ENCODE measurements around the gene FAM50A. TPM values are rescaled to one million over a fixed set of nuclear protein-coding genes. Genes with fewer than 3 reads are reported as not detected.
A peak's percentile ranks its signal among the peaks of the same experiment; 100 is the strongest.
"Not testable (repeated sequence)": the region's sequence is repeated elsewhere in the genome, so short reads cannot be mapped to it uniquely, and the experiment has no call there.

The FAM50A gene
- total RNA-seq, 4 donors from 2014 or later: 39.9 to 76.3 (median 47.4) TPM

DNA sequence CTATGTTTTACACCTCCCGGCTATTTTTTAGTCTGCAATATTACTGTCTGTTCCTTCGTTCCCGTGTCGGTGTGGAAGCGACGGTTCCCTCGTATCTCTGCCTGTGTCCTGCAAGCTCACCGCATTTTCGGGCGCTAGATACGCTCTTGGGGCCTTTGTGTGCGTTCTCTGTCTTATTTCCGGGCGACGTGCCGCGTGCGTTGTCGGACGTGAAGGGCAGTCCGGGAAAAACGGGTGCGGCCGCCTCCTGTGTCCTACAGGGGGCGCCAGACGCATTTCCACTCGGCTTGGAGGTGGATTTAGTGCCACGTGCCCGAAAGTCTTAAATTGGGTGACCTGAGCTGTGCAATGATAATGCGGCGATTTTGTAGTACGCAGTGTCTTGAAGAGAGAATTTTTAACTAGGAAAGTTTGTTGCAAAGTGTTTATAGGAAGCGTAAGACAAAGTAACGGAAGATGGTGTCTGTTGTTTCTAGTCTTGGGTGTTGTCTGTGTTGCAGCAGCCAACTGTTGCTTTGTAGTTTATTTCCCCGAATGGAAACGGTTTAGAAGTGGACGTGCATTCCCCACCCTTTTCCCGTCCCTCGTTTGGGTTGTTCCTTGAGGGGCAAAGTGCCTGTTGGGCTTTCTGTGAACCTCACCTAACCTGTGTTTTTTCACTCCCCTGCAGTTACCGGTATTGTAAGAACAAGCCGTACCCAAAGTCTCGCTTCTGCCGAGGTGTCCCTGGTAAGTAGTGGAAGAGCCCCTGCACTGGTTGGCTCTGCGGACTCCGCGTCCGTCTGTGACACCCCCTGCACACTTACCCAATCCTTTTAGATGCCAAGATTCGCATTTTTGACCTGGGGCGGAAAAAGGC, 45.0 kb upstream of the FAM50A start:
- TF ChIP-seq POLR2A (IDR thresholded peaks at IDR 0.05): no peak
- TF ChIP-seq, protein P1, sequence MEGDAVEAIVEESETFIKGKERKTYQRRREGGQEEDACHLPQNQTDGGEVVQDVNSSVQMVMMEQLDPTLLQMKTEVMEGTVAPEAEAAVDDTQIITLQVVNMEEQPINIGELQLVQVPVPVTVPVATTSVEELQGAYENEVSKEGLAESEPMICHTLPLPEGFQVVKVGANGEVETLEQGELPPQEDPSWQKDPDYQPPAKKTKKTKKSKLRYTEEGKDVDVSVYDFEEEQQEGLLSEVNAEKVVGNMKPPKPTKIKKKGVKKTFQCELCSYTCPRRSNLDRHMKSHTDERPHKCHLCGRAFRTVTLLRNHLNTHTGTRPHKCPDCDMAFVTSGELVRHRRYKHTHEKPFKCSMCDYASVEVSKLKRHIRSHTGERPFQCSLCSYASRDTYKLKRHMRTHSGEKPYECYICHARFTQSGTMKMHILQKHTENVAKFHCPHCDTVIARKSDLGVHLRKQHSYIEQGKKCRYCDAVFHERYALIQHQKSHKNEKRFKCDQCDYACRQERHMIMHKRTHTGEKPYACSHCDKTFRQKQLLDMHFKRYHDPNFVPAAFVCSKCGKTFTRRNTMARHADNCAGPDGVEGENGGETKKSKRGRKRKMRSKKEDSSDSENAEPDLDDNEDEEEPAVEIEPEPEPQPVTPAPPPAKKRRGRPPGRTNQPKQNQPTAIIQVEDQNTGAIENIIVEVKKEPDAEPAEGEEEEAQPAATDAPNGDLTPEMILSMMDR (IDR thresholded peaks at IDR 0.05): peak; percentile 65 to 82 (median 70)
- H3K27ac ChIP-seq: peak overlapping the region; percentile 94 to 100 (median 97)
- peak; percentile 86 to 91 for DNase-seq
- 2 to 3% methylated on average over 17 to 41 of the region's 49 CpGs for WGBS, 2 donors
- H3K27me3 ChIP-seq: no peaks in the 10 kb centered on the region
- intact Hi-C loops (cut with DNase I): no loop called here
- H3K9me3 ChIP-seq: no peaks in the 10 kb centered on the region
- H3K36me3 ChIP-seq: peaks cover 19 to 25% of the 10 kb centered on the region in 2 donors
- peaks cover 9% of the 10 kb centered on the region in 2 donors for H3K4me1 ChIP-seq
- H3K4me3 ChIP-seq (replicated peaks in 1 of 3): peak overlapping the region; percentile 47 to 58 (median 51)

DNA sequence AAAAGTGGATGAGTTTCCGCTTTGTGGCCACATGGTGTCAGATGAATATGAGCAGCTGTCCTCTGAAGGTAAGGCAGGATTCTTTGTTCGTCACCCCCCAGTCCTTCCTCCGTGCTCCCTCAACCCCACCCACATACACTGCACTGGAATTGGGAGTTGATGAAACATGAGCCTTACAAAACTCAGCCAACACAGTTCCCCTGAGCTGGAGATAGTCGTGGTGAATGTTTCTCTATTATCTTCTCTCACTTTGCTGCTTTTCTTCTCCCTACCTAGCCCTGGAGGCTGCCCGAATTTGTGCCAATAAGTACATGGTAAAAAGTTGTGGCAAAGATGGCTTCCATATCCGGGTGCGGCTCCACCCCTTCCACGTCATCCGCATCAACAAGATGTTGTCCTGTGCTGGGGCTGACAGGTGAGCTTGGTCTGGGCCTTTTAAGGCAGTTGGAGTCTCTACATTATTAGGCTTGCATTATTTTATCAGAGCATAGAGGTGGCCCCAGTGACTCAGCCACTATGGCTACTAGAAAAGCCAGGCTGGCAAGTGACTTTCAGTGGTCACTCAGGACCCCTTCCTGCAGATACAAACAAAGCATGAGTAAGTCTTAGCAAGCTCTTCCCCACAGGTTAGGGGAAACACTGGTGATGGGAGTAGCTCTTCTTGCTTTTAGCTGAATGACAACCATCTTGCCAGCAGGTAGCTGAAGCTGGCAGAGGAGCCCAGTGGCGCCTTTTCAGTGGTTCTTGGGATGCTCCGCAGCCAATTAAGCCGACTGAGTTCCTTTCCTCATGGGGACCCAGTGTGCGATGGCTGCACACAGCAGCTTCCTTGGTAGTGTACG, 44.2 kb upstream of the FAM50A start:
- Histone ChIP-seq H3K9me3 (no peaks in the 10 kb centered on the region), H3K4me1 (peaks cover 9% of the 10 kb centered on the region in 2 donors), H3K27me3 (no peaks in the 10 kb centered on the region), H3K4me3 (replicated peaks in 1 of 3) (peak overlapping the region in 1 of 3 donors; percentile 51), H3K36me3 (peaks cover 19 to 25% of the 10 kb centered on the region in 2 donors), H3K27ac (peak overlapping the region; percentile 32 to 97 (median 94))
- TF ChIP-seq, protein P1 (IDR thresholded peaks at IDR 0.05): no peak
- no peak for TF ChIP-seq POLR2A (IDR thresholded peaks at IDR 0.05)
- DNase-seq: no peak
- WGBS, 2 donors: 31 to 53% methylated on average over 9 to 12 of the region's 14 CpGs
- intact Hi-C loops (cut with DNase I): loop anchor here (5.0 kb wide), 1 partner anchor 133 kb away; no protein-coding TSS in a partner anchor

DNA sequence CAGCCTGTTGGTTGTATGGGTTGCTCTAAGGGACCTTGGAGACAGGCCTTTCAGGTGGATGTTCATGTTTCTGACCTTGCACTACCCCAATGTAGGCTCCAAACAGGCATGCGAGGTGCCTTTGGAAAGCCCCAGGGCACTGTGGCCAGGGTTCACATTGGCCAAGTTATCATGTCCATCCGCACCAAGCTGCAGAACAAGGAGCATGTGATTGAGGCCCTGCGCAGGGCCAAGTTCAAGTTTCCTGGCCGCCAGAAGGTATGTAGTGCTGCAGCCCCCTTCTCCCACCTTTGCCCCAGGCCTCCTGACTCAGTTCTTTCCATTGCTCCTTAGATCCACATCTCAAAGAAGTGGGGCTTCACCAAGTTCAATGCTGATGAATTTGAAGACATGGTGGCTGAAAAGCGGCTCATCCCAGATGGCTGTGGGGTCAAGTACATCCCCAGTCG, 43.5 kb upstream of the FAM50A start:
- intact Hi-C loops (cut with DNase I): loop anchor here (5.0 kb wide), 1 partner anchor 132 kb away; no protein-coding TSS in a partner anchor
- H3K4me1 ChIP-seq; H3K9me3 ChIP-seq; H3K27ac ChIP-seq; H3K27me3 ChIP-seq; DNase-seq; H3K4me3 ChIP-seq (replicated peaks in 1 of 3): not testable (repeated sequence)
- 64% methylated on average over 2 of the region's 6 CpGs; no CpG with 5 or more reads in 1 of the 2 donors for WGBS, 2 donors
- H3K36me3 ChIP-seq: peaks cover 19 to 25% of the 10 kb centered on the region in 2 donors

DNA sequence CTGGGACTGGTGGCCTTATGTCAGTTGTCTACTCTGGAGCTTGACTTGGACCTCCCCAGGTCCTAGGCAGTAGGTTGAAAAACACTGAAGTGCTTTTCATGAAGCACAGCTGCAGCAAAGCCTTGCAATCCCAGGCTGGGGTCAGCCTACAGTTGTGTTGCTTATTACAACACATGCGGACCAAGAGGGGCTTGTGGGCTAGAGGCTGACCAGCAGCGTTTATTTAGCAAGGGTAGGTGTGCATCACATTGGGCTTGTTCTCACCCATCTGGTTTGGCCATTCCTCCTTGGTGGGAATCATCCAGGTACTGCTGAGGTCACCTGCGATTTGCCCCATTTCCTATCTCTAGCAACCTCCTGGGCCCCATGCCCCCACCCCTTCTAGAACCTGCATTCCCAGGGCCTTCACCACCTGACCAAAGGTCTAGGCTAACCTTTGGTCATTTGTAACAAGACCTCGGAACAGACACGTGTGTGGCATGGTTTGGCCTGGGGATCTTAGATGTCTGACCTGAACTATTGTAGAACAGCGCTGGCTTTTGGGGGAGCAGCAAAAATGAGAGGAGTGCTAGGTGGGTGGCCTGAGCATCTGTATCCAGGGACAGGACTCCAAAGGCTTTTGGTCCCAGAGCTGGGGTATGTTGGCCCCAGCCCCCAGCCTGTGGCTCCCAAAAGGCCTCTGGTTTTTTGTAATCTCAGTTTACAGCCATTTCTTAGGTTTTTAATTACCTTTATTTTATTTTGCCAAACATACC, 42.7 kb upstream of the FAM50A start:
- Histone ChIP-seq H3K4me1 (peaks cover 9% of the 10 kb centered on the region in 2 donors), H3K4me3 (replicated peaks in 1 of 3) (no peak overlapping the region), H3K9me3 (no peaks in the 10 kb centered on the region), H3K27ac (no peak overlapping the region), H3K36me3 (peaks cover 19 to 25% of the 10 kb centered on the region in 2 donors), H3K27me3 (no peaks in the 10 kb centered on the region)
- no peak for TF ChIP-seq POLR2A (IDR thresholded peaks at IDR 0.05)
- TF ChIP-seq, protein P1 (IDR thresholded peaks at IDR 0.05): no peak
- 69 to 77% methylated on average over 4 of the region's 6 CpGs for WGBS, 2 donors
- DNase-seq: no peak
- intact Hi-C loops (cut with DNase I): loop anchor here (5.0 kb wide), 1 partner anchor 131 kb away; no protein-coding TSS in a partner anchor
